HCT116 (cell line): ENCODE measurements around the gene ZNF180. TPM values are rescaled to one million over a fixed set of nuclear protein-coding genes. Genes with fewer than 3 reads are reported as not detected.

Source experiments
- ATAC-seq: fragments of 200-7000 bp; cut with Tn5 transposase; 2 replicates; pipeline ENCODE4 v1.9.1; 2020; ENCODE audit warnings: mild to moderate bottlenecking, moderate library complexity
- BruUV-seq: library from RNA; stranded (reverse); fragments of 400-500 nt; replicated peaks from 2 replicates; lab custom pipeline; 2021; lab: Mats Ljungman, UMichigan
- CTCF ChIA-PET: fragments of 300-600 bp; sonication (Branson Sonifier 250); formaldehyde crosslinking; loops from one replicate; lab custom pipeline; 2021; ENCODE audit warnings: antibody characterized with exemption; lab: Charles Lee
- POLR2A ChIA-PET: fragments of 300-600, 350-600 bp; sonication (Branson Sonifier 250); formaldehyde crosslinking; loops from one replicate; lab custom pipeline; 2021; ENCODE audit warnings: antibody characterized with exemption; lab: Charles Lee
- RAD21 ChIA-PET, 2 experiments: fragments of 300-600 bp; sonication (Branson Sonifier 250); formaldehyde crosslinking; loops; one replicate each; lab custom pipeline; 2023; ENCODE audit warnings: low total read pairs in 2 of 2; ENCODE audit not compliant: uncharacterized antibody in 2 of 2, unreplicated experiment in 2 of 2, low non-redundant PET in 1 of 2; lab: Charles Lee
- DNase-seq: peaks from one replicate; pipeline ENCODE4 v3.0.0-alpha.2; 2010; ENCODE audit warnings: low read depth, low spot score
- H2AFZ ChIP-seq: fragments of 200-600 bp; shearing (Covaris generic), sonication (generic); 2 replicates; pipeline ENCODE4 v1.6.1; 2017; ENCODE audit warnings: low read depth, mixed run types, mixed read lengths, antibody characterized with exemption, low read length; ENCODE audit not compliant: poor library complexity, severe bottlenecking
- H3K27ac ChIP-seq: 2 replicates; pipeline ENCODE4 v1.5.1; 2012; ENCODE audit warnings: low read depth, low read length
- H3K27me3 ChIP-seq: fragments of 200-600 bp; sonication (generic); 2 replicates; pipeline ENCODE4 v1.6.1; 2016; ENCODE audit warnings: mixed run types, low read length, mixed read lengths; ENCODE audit not compliant: insufficient read depth
- H3K36me3 ChIP-seq, 2 experiments: fragments of 200-500 bp in 1 of 2; fragments of 200-600 bp in 1 of 2; sonication (Bioruptor generic) in 1 of 2; sonication (generic) in 1 of 2; 2 replicates each; pipeline versions ENCODE4 v1.5.1 to v1.6.1; 2014 to 2016; ENCODE audit warnings: low read length in 2 of 2, inconsistent platforms in 1 of 2, mixed read lengths in 1 of 2, mixed run types in 1 of 2; ENCODE audit not compliant: insufficient read depth in 2 of 2, control insufficient read depth in 1 of 2
- H3K4me1 ChIP-seq, 2 experiments: fragments of 200-600 bp in 1 of 2; sonication (generic) in 1 of 2; 2 replicates each; pipeline versions ENCODE4 v1.5.1 to v1.6.1; 2012 to 2017; ENCODE audit warnings: low read length in 2 of 2, inconsistent platforms in 1 of 2, mild to moderate bottlenecking in 1 of 2, mixed read lengths in 1 of 2, mixed run types in 1 of 2, moderate library complexity in 1 of 2; ENCODE audit not compliant: insufficient read depth in 2 of 2, control insufficient read depth in 1 of 2
- H3K4me2 ChIP-seq: fragments of 200-600 bp; sonication (generic); 2 replicates; pipeline ENCODE4 v1.6.1; 2017; ENCODE audit warnings: mixed run types, low read length, mixed read lengths
- H3K4me3 ChIP-seq, 2 experiments: fragments of 200-600 bp in 1 of 2; sonication (generic) in 1 of 2; replicated peaks in 1 of 2; 2 replicates each; pipeline ENCODE4 v1.5.1; 2011 to 2016; ENCODE audit warnings: low read length in 2 of 2, control low read depth in 1 of 2, low read depth in 1 of 2, mild to moderate bottlenecking in 1 of 2, mixed read lengths in 1 of 2, mixed run types in 1 of 2
- H3K79me2 ChIP-seq: fragments of 200-600 bp; sonication (generic); 2 replicates; pipeline ENCODE4 v1.6.1; 2017; ENCODE audit warnings: mild to moderate bottlenecking, mixed run types, low read length, moderate library complexity, mixed read lengths; ENCODE audit not compliant: insufficient read depth
- H3K9ac ChIP-seq: fragments of 200-600 bp; sonication (generic); 2 replicates; pipeline ENCODE4 v1.6.1; 2016; ENCODE audit warnings: low read length, mixed read lengths
- H3K9me2 ChIP-seq: fragments of 200-600 bp; sonication (generic), shearing (Covaris generic); 2 replicates; pipeline ENCODE4 v1.6.1; 2017; ENCODE audit warnings: mixed run types, mild to moderate bottlenecking, moderate library complexity; ENCODE audit not compliant: insufficient read depth
- H3K9me3 ChIP-seq, 2 experiments: fragments of 200-500 bp in 1 of 2; fragments of 200-600 bp in 1 of 2; sonication (Bioruptor generic) in 1 of 2; sonication (generic) in 1 of 2; 2 replicates each; pipeline ENCODE4 v1.6.1; 2014 to 2017; ENCODE audit warnings: low read length in 2 of 2, mixed read lengths in 2 of 2, inconsistent platforms in 1 of 2, low read depth in 1 of 2, mild to moderate bottlenecking in 1 of 2, mixed run types in 1 of 2, moderate library complexity in 1 of 2; ENCODE audit not compliant: control insufficient read depth in 1 of 2, insufficient read depth in 1 of 2
- H4K20me1 ChIP-seq: fragments of 200-600 bp; sonication (generic), shearing (Covaris generic); 2 replicates; pipeline ENCODE4 v1.6.1; 2017; ENCODE audit warnings: mixed run types, mild to moderate bottlenecking, moderate library complexity; ENCODE audit not compliant: insufficient read depth
- CBX3 ChIP-seq: IDR thresholded peaks from 2 replicates; pipeline ENCODE4 v1.6.1; 2012; ENCODE audit warnings: low read depth
- CEBPB ChIP-seq: IDR thresholded peaks from 2 replicates; pipeline ENCODE4 v1.6.1; 2012; ENCODE audit warnings: low read depth
- FOSL1 ChIP-seq: IDR thresholded peaks from 2 replicates; pipeline ENCODE4 v1.6.1; 2012; ENCODE audit warnings: low read depth
- JUND ChIP-seq: IDR thresholded peaks from 2 replicates; pipeline ENCODE4 v1.6.1; 2012
- POLR2A ChIP-seq: IDR thresholded peaks from 2 replicates; pipeline ENCODE4 v1.7.0; 2011; ENCODE audit warnings: borderline replicate concordance; ENCODE audit not compliant: insufficient read depth, insufficient read length; ENCODE audit errors: extremely low read depth
- POLR2AphosphoS5 ChIP-seq: IDR thresholded peaks from 2 replicates; pipeline ENCODE4 v1.6.1; 2011; ENCODE audit warnings: mild to moderate bottlenecking, low read depth, low read length, moderate library complexity
- RAD21 ChIP-seq: IDR thresholded peaks from 2 replicates; pipeline ENCODE4 v1.6.1; 2012; ENCODE audit warnings: low read depth, mild to moderate bottlenecking
- REST ChIP-seq: IDR thresholded peaks from 2 replicates; pipeline ENCODE4 v1.6.1; 2012; ENCODE audit warnings: low read depth
- SIN3A ChIP-seq: IDR thresholded peaks from 2 replicates; pipeline ENCODE4 v1.6.1; 2012; ENCODE audit warnings: low read depth
- SP1 ChIP-seq: IDR thresholded peaks from 2 replicates; pipeline ENCODE4 v1.6.1; 2012; ENCODE audit warnings: low read depth
- TCF7L2 ChIP-seq: IDR thresholded peaks from 2 replicates; pipeline ENCODE4 v1.7.0; 2011; ENCODE audit warnings: borderline replicate concordance, inconsistent platforms; ENCODE audit not compliant: insufficient read depth, insufficient read length; ENCODE audit errors: extremely low read depth
- YY1 ChIP-seq: IDR thresholded peaks from 2 replicates; pipeline ENCODE4 v1.6.1; 2011; ENCODE audit warnings: low read length, low read depth, moderate library complexity, mild to moderate bottlenecking; ENCODE audit not compliant: insufficient replicate concordance; ENCODE audit errors: extremely low read depth
- ZFX ChIP-seq: fragments of 450-650 bp; IDR thresholded peaks from 2 replicates; pipeline ENCODE4 v1.6.1; 2017
- intact Hi-C: fragments of 100-400 bp; cut with micrococcal nuclease; formaldehyde crosslinking; loops from 2 replicates; pipeline ENCODE4 v1.10.0; 2022
- total RNA-seq: library from RNA; stranded (reverse); gene quantifications from one replicate; pipeline ENCODE4 v1.2.1, GENCODE V29; 2021; ENCODE audit not compliant: unreplicated experiment
- TF ChIP-seq, protein P1 (sequence below), 3 experiments: fragments of 200-600 bp in 1 of 3; sonication (generic) in 1 of 3; IDR thresholded peaks in 2 of 3; conservative IDR thresholded peaks in 1 of 3; 2 replicates each; pipeline ENCODE4 v1.5.1; 2012 to 2017; ENCODE audit warnings: low read depth in 2 of 3, low read length in 2 of 3, antibody characterized with exemption in 1 of 3, borderline replicate concordance in 1 of 3, control low read depth in 1 of 3, mild to moderate bottlenecking in 1 of 3, mixed read lengths in 1 of 3, mixed run types in 1 of 3, moderate library complexity in 1 of 3; ENCODE audit not compliant: insufficient read depth in 1 of 3
- TF ChIP-seq, protein P2 (sequence below): IDR thresholded peaks from 2 replicates; pipeline ENCODE4 v1.6.1; 2012

The ZNF180 gene
- total RNA-seq, 1 experiment from 2014 or later = 7.3 TPM

DNA sequence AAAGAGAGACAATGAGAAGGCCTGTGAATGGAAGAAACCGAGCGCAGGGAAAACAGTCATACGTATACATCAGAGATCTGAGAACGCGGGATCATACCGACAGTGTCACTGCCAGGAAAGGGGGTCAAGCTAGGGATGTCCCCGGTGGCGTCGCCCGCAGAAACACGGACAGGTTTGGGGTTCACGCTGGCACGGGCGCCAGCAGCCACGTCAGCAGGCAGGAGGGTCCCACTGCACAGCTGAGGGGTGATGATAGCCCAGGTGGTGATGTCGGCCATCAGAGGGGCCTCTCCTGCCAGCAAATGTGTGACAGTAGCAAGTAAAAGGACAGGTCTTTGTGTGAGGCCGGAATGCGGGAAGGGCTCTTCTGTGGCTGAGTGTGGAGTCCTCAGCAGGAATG is 48.6 kb downstream of the ZNF180 start (continued):
- TF ChIP-seq, protein P1, sequence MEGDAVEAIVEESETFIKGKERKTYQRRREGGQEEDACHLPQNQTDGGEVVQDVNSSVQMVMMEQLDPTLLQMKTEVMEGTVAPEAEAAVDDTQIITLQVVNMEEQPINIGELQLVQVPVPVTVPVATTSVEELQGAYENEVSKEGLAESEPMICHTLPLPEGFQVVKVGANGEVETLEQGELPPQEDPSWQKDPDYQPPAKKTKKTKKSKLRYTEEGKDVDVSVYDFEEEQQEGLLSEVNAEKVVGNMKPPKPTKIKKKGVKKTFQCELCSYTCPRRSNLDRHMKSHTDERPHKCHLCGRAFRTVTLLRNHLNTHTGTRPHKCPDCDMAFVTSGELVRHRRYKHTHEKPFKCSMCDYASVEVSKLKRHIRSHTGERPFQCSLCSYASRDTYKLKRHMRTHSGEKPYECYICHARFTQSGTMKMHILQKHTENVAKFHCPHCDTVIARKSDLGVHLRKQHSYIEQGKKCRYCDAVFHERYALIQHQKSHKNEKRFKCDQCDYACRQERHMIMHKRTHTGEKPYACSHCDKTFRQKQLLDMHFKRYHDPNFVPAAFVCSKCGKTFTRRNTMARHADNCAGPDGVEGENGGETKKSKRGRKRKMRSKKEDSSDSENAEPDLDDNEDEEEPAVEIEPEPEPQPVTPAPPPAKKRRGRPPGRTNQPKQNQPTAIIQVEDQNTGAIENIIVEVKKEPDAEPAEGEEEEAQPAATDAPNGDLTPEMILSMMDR (IDR thresholded peaks at IDR 0.05 in 2 of 3, conservative IDR thresholded peaks at IDR 0.05 in 1 of 3; ENCODE audit: borderline replicate concordance in 1 of 3, insufficient read depth in 1 of 3, low read depth in 2 of 3, low read length in 2 of 3) = no peak
- TF ChIP-seq YY1 = no peak

DNA sequence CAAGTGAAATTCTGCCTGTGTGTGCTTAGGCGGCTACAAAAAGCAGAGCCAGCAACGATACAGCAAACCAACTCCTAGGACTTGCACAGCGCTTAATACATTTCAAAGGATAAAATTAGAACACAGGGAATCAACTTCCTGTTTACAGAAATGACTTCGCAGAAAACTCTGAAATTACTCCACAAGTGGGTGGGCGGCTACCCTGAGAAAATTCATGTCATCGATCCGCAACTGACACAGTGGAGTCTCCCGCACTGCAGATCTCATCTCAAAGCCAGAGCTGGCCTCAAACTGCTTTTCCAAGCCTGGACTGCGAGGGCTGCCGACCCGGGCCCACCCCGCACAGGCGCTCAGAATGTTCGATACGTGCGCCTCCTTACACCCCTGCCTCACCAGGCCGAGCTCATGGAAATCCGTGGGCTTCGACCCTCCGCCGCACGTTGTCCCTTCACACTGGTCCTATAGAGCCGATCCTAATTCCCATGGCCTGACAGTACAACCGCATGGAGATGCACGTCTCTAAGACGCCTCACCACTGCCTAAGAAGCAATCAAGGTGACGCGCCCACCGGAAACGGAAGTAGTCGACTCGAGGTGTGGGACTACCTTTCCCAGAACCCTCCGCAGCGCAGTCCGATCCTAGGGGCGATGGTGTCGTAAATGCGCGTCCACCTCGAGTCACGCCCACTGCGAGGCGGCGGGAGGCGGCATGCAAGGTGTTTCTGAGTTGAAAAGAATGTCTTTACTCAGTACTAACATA is 52.2 kb downstream of the ZNF180 start, which contains the start of gene ZNF229:
TSS of gene ZNF229 (minus strand) at position 557 of the 759 bp plus-strand sequence. CDS start 5,625 bp downstream, outside the sequence.
- Histone ChIP-seq H3K27me3 (no peaks in the 10 kb centered on the region), H4K20me1 (no peaks in the 10 kb centered on the region), H3K9me3 (peaks cover 0 to 31% of the 10 kb centered on the region in 2 experiments; a peak in 2 of 4 replicates), H3K4me1 (no peaks in the 10 kb centered on the region), H3K79me2 (no peaks in the 10 kb centered on the region), H2AFZ (no peak within 1 kb of the TSS), H3K9me2 (no peaks in the 10 kb centered on the region), H3K9ac (no peak within 1 kb of the TSS), H3K4me3 (no peak within 1 kb of the TSS), H3K4me2 (no peak within 1 kb of the TSS), H3K36me3 (no peaks in the 10 kb centered on the region), H3K27ac (no peak within 1 kb of the TSS)
- no peak for DNase-seq
- BruUV-seq = no TSS peak
- intact Hi-C loops = no loop called here
- RAD21 ChIA-PET = no interaction called here
- CTCF ChIA-PET = no interaction called here
- no peak for ATAC-seq
- POLR2A ChIA-PET = no interaction called here
- TF ChIP-seq, protein P2, sequence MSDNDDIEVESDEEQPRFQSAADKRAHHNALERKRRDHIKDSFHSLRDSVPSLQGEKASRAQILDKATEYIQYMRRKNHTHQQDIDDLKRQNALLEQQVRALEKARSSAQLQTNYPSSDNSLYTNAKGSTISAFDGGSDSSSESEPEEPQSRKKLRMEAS = no peak
- no peak for TF ChIP-seq FOSL1
- no peak for TF ChIP-seq TCF7L2
- TF ChIP-seq SP1 = no peak
- no peak for TF ChIP-seq CEBPB
- no peak for TF ChIP-seq POLR2AphosphoS5
- no peak for TF ChIP-seq REST
- no peak for TF ChIP-seq SIN3A
- no peak for TF ChIP-seq POLR2A
- TF ChIP-seq, protein P1 (IDR thresholded peaks at IDR 0.05 in 2 of 3, conservative IDR thresholded peaks at IDR 0.05 in 1 of 3; ENCODE audit: borderline replicate concordance in 1 of 3, insufficient read depth in 1 of 3, low read depth in 2 of 3, low read length in 2 of 3) = no peak
- no peak for TF ChIP-seq CBX3
- no peak for TF ChIP-seq RAD21
- no peak for TF ChIP-seq ZFX
- TF ChIP-seq JUND = no peak
- no peak for TF ChIP-seq YY1
